GF-D8 (cell line): ENCODE measurements around the gene PTPRN2.
"Not testable (repeated sequence)": the region's sequence is repeated elsewhere in the genome, so short reads cannot be mapped to it uniquely, and the experiment has no call there.

Source experiments
- DNase-seq: peaks from one replicate; lab custom pipeline; 2025; lab: John Stamatoyannopoulos, UW

Gene PTPRN2

GRCh38 chr7:157847756-157848487, 739.7 kb downstream of the PTPRN2 start:
- not testable (repeated sequence) for DNase-seq

GRCh38 chr7:157846746-157847145, 740.9 kb downstream of the PTPRN2 start:
- not testable (repeated sequence) for DNase-seq

GRCh38 chr7:157846271-157846670, 741.4 kb downstream of the PTPRN2 start:
- no peak for DNase-seq

GRCh38 chr7:157845203-157845835, 742.3 kb downstream of the PTPRN2 start:
- no peak for DNase-seq

GRCh38 chr7:157844611-157845010, 743.0 kb downstream of the PTPRN2 start:
- no peak for DNase-seq

DNA sequence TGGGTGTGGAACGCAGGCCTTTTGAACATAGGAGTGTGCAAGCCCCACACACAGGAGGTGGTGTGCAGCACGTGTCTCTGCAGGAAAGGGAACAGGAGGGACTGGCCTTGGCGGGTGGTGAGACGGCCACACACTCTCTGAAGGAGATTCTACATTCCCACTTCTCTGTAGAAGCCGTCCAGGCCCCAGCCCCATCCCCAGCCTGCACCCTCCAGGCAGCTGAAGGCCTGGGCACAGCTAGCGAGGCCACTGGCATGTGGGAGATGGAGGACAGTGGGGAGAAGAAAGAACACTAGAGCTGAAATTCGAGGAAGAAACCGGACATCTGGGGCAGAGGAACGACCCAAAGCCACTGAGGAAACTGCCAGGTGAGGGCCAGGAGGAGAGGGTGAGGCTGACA, 743.5 kb downstream of the PTPRN2 start:
- DNase-seq = no peak

GRCh38 chr7:157843336-157844140, 744.1 kb downstream of the PTPRN2 start:
- DNase-seq = no peak

GRCh38 chr7:157841773-157842370, 745.8 kb downstream of the PTPRN2 start:
- no peak for DNase-seq

GRCh38 chr7:157840914-157841772, 746.5 kb downstream of the PTPRN2 start:
- DNase-seq = no peak

GRCh38 chr7:157840174-157840913, 747.3 kb downstream of the PTPRN2 start:
- no peak for DNase-seq

- DNase-seq = no peak
Measured at GRCh38 chr7:157839672-157840167, 747.9 kb downstream of the PTPRN2 start.

- no peak for DNase-seq
Measured at GRCh38 chr7:157839226-157839625, 748.4 kb downstream of the PTPRN2 start.

GRCh38 chr7:157837561-157837960, 750.1 kb downstream of the PTPRN2 start:
- no peak for DNase-seq

- DNase-seq = no peak
Measured at GRCh38 chr7:157837047-157837446, 750.6 kb downstream of the PTPRN2 start.

DNA sequence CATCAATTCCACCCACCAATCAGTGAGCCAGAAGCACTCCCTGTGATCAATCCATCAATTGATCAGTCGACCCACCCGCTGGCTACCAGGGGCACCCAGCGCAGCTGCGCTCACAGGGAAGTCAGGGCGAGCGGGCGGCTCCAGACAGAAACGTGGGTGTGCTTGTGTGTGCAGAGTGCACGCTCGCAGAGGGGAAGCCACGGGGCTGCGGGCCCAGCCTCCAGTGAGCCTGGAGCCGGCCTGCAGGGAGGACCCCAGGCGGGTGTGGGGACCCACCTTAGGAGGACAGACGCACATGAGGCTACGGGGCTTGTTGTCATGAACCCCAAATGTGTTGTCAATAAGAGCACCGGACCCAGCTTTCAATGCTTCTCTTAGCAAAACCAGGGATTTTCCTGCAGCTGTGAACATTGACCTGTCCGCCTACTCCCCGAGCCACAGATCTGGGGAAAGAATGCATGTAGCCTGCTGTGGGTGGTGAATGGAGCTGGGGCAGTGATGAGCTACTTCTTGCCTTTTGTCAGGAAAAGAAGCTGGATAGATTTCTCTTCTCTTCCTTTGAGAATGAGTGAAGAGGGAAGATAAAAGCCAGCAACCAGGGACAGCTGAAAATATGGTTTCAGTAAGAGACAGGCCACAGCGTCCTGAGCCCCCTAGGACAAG, 753.0 kb downstream of the PTPRN2 start:
- DNase-seq = no peak

DNA sequence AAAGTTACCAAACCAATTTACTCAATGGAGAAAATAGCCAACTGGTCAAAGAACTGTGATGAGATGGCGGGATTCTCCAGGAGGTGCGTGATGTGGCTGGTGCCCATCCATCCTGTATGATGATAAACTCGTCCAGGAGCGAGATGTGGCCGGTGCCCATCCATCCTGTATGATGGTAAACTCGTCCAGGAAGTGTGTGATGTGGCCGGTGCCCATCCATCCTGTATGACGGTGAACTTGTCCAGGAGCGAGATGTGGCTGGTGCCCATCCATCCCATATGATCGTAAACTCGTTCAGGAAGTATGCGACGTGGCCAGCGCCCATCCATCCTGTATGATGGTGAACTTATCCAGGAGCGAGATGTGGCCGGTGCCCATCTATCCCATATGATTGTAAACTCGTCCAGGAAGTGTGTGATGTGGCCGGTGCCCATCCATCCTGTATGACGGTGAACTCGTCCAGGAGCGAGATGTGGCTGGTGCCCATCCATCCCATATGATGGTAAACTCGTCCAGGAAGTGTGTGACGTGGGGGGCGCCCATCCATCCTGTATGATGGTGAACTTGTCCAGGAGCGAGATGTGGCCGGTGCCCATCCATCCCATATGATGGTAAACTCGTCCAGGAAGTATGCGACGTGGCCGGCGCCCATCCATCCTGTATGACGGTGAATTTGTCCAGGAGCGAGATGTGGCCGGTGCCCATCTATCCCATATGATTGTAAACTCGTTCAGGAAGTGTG, 754.6 kb downstream of the PTPRN2 start:
- no peak for DNase-seq

- no peak for DNase-seq
Measured at GRCh38 chr7:157832421-157832820, 755.2 kb downstream of the PTPRN2 start.

- no peak for DNase-seq
Measured at GRCh38 chr7:157832006-157832405, 755.6 kb downstream of the PTPRN2 start.
